HG03097 (cell line): ENCODE measurements around the gene NR3C2.

ENCODE experiments used
- ATAC-seq: cut with Tn5 transposase; IDR thresholded peaks from one replicate; pipeline ENCODE4 v1.9.1; 2021; ENCODE audit not compliant: unreplicated experiment, low FRiP score

NR3C2 gene

GRCh38 chr4:148435654-148436406 lies 6.4 kb downstream of the NR3C2 start:
- ATAC-seq, result no peak

- ATAC-seq, result no peak
Measured at GRCh38 chr4:148434075-148434773, 8.0 kb downstream of the NR3C2 start.

GRCh38 chr4:148431401-148431800 lies 10.8 kb downstream of the NR3C2 start:
- no peak for ATAC-seq

- no peak for ATAC-seq
Measured at GRCh38 chr4:148430854-148431253, 11.4 kb downstream of the NR3C2 start.

GRCh38 chr4:148429206-148429605 lies 13.0 kb downstream of the NR3C2 start:
- no peak for ATAC-seq

GRCh38 chr4:148426643-148427042 lies 15.6 kb downstream of the NR3C2 start:
- no peak for ATAC-seq

GRCh38 chr4:148425327-148426110 lies 16.7 kb downstream of the NR3C2 start:
- peak; percentile 64 for ATAC-seq

GRCh38 chr4:148420397-148420796 lies 21.8 kb downstream of the NR3C2 start:
- ATAC-seq, result no peak

- ATAC-seq, result no peak
Measured at GRCh38 chr4:148415500-148415899, 26.7 kb downstream of the NR3C2 start.

- no peak for ATAC-seq
Measured at GRCh38 chr4:148412460-148412994, 29.7 kb downstream of the NR3C2 start.

- ATAC-seq, result no peak
Measured at GRCh38 chr4:148405161-148405893, 36.9 kb downstream of the NR3C2 start.

- ATAC-seq, result no peak
Measured at GRCh38 chr4:148398988-148399387, 43.2 kb downstream of the NR3C2 start.

- no peak for ATAC-seq
Measured at GRCh38 chr4:148397771-148398170, 44.4 kb downstream of the NR3C2 start.

GRCh38 chr4:148396986-148397673 lies 45.1 kb downstream of the NR3C2 start:
- ATAC-seq, result no peak

GRCh38 chr4:148395771-148396170 lies 46.4 kb downstream of the NR3C2 start:
- ATAC-seq, result no peak

GRCh38 chr4:148391056-148391455 lies 51.2 kb downstream of the NR3C2 start:
- ATAC-seq, result no peak

GRCh38 chr4:148390311-148390710 lies 51.9 kb downstream of the NR3C2 start:
- ATAC-seq, result no peak

GRCh38 chr4:148380291-148380690 lies 61.9 kb downstream of the NR3C2 start:
- ATAC-seq, result no peak

- no peak for ATAC-seq
Measured at GRCh38 chr4:148376151-148376550, 66.1 kb downstream of the NR3C2 start.

- ATAC-seq, result no peak
Measured at GRCh38 chr4:148375584-148375983, 66.6 kb downstream of the NR3C2 start.
